HG03159 (cell line): ENCODE results near the gene EDEM3.
A peak's percentile ranks its signal among the peaks of the same experiment; 100 is the strongest.
"Not testable (repeated sequence)": the region's sequence is repeated elsewhere in the genome, so short reads cannot be mapped to it uniquely, and the experiment has no call there.

Experiments
- ATAC-seq: cut with Tn5 transposase; IDR thresholded peaks from one replicate; pipeline ENCODE4 v1.9.1; 2021; ENCODE audit warnings: mild to moderate bottlenecking, moderate library complexity; ENCODE audit not compliant: unreplicated experiment

The EDEM3 gene

DNA sequence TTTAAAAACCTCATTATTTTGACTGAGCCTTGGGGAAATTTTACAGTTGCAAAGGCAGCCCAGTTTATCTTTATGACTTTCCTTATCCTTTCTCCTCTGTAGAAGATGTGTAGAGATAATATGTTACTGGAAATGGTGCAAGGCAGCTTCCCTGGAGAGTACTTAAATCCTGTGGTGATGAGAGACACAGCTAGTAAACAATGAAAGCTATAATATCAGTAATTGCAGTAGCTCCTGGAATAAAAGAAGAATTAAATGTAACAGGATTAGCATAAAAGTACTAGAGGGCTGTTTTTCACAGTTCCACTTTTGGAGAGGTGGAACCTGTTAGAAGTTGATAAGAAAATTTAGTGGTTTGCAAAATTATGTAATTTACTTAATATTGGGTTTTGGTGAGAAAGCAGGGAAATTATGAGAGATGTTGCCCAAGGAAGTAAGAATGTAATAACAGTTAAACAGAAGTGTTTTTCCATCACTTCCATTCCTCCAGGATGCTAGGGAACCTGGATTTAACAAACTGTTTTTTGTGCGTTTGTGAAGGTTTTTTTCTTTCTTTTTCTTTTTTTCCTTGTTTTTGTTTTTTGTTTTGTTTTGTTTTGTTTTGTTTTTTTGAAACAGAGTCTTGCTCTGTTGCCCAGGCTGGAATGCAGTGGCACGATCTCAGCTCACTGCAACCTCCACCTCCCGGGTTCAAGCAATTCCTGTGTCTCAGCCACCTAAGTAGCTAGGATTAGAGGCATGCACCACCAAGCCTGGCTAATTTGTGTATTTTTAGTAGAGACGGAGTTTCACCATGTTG, 15.7 kb upstream of the EDEM3 start:
- no peak for ATAC-seq

DNA sequence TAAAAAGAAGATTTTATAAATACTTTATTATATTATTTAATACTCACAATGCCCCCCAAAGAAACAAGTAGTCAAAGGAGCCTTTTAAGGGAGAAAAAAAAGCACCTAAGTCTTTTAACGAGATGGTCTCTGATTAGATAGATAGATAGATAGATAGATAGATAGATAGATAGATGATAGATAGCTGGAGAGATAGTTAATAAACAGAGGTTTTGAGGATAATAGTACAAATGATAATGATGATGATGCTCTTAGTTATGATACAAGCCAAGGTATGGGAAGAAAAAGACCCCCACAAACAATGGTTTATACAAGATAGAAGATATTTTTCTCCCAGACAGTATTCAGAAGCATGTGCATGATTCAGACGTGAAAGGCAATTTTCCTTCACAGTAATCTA, 14.6 kb upstream of the EDEM3 start:
- ATAC-seq = no peak

GRCh38 chr1:184768467-184768866, 13.8 kb upstream of the EDEM3 start:
- ATAC-seq = no peak

DNA sequence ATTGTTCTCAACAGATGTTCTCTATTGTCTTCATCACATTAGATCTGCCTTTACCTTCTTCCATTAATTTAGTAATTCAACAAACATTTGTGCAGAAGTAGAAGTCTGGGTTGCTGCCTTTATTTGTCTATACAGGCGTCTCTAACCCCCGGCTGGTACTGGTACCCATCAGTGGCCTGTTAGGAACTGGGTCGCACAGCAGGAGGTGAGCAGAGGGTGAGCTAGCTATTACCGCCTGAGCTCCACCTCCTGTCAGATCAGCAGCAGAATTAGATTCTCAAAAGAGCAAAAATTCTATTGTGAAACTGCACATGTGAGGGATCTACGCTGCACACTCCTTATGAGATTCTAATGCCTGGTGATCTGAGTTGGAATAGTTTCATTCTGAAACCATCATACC, 12.9 kb upstream of the EDEM3 start:
- ATAC-seq = no peak

DNA sequence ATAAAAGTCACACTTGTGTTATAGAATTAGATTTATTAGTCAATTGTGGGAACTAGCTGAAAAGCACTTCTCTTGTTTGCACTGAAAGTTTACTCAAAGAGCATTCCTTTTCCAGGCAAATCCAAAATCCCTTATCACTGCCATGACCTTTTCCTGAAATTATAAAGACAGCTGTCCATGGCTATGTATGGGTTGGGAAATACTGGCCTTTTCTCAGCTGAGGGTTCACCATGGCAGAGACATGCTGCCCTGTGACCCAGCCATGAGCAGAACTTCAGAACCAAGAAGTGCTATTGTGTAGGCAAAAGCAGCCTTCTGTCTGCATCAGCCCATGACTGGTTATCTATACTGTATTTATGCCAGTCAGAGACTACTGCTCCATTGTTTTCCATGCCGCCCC, 9.8 kb upstream of the EDEM3 start:
- ATAC-seq = no peak

DNA sequence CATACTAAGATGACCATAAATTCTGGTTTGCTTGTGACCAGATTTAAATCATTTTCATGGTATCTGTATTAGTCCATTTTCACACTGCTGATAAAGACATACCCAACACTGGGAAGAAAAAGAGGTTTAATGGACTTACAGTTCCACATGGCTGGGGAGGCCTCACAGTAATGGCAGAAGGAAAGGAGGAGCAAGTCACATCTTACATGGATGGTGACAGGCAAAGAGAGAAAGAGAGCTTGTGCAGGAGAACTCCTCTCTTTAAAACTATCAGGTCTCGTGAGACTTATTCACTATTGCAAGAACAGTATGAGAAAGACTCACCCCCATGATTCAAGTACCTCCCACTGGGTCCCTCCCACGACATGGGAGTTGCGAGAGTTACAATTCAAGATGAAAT, 8.9 kb upstream of the EDEM3 start:
- not testable (repeated sequence) for ATAC-seq

DNA sequence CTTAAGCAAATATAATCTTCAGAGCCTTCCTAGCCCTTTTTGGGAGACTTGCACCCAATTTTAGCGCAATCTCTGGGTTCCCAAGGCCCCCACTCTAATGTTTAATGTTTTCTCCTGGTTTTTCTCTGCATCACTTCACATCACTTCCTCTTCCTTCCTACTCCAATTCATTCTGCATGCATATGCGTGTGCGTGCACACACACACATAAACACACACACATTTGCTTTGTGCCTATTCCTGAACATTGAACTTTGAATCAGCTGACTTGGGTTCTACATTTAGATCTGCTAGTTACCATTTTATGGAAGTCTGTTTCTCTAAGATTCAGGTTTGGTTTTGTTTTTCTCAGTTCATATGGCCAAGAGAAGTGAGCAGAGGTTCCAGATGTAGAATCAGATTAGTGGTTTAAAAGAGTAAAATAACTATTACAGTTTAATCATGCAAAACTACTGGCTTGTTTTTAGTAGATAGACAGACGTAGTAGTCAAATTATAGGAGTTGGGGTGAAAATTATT, 7.4 kb upstream of the EDEM3 start:
- no peak for ATAC-seq

DNA sequence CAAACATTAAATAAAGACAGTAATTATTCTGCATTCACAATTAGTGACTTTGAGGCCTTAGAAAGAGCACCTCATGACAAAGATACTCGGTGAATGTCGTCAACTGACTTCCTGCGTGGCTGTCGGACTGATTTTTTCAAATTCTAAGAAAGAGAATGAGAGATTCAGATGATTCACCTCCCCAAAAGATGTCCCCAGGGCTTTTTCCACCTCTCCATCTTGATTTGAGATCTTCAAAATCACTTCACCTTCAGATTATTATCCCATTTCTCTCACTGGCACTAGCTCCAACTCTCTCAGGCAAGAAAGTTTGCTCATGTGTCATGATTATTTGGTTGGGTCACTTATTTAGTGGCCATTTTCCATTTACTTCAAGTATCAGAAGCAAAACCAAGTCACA, 5.0 kb upstream of the EDEM3 start:
- no peak for ATAC-seq

DNA sequence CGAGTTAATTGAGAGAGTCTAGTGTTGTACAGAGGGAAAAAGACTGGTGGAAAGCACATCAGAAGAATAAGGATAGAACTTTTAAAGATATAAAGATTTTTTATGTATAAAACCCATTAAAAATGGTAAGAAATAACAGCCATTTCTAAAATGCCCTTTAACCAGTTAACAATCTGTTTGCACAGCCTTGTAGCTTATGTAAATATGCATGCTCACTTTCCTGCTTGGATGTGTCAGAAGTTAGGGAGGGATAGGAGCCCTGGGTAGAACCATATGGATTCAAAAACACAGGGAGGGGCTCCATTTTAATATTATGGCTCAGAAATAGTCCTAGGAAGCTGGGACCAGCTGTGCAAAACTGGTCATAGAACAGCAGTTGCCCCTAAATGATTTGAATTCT, 4.5 kb upstream of the EDEM3 start:
- ATAC-seq = no peak

- ATAC-seq = no peak
These were observed 3.2 kb upstream of the EDEM3 start for GRCh38 chr1:184757891-184758290.

GRCh38 chr1:184757406-184757805, 2.7 kb upstream of the EDEM3 start:
- ATAC-seq = no peak

GRCh38 chr1:184755226-184756065, 788 bp upstream of the EDEM3 start:
- ATAC-seq = no peak

GRCh38 chr1:184753608-184754475, 816 bp downstream of the EDEM3 start:
- peak; percentile 13 for ATAC-seq

DNA sequence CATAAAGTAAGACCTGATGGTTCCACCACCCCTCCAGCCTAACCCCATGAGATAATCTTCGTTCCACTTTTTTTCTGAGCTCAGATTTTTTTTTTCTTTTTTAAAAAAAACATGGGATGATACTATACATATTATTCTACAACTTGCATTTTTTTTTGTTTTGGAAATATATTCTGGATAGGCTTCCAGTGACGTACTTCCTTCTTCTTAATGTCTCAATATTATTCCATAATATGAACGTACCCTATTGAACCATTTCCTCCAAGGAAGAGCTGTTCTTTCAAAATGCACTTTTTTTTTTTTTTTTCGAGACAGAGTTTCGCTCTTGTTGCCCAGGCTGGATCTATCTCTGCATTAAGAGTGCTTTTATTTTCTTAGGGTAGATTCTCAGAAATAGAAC, 1.5 kb downstream of the EDEM3 start:
- no peak for ATAC-seq

- ATAC-seq = no peak
These were observed 2.0 kb downstream of the EDEM3 start for GRCh38 chr1:184752656-184753055.

- no peak for ATAC-seq
These were observed 5.9 kb downstream of the EDEM3 start for GRCh38 chr1:184748740-184749139.

GRCh38 chr1:184747089-184747955, 7.3 kb downstream of the EDEM3 start:
- ATAC-seq = peak; percentile 80

DNA sequence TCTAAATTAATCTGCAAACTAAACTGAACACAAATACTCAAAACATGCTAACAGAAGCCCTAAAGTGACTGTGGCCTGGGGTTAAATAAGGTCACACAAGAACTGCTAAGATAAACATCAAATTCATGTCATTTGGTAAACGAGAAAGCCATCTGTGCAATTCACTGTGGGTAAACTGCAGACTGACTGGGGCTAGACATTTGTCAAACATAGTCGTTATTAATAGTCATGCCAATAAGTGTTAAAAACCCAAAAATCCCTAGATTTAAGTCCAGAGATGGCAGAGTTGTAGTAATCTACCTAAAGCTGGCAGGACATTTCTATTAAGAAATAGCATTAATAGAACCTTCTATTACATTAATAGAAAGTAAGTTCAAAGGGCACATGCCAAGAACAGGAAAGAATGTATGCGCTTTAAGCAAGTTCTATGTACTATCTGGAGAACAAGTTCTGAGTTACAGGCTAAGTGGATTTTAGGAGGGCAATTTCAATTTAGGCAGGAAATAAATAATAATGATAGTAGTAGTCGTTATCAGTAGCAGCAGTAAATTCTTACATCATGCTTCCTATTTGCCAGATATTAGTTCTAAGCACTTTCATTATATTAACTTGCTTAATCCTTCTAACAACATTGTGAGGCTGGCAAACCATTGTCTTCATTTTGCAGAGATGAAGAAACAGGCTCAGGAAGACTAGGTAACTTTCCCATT, 8.6 kb downstream of the EDEM3 start:
- no peak for ATAC-seq

- ATAC-seq = no peak
These were observed 9.5 kb downstream of the EDEM3 start for GRCh38 chr1:184745110-184745509.
